Dendritic cell treated with granulocyte-macrophage colony-stimulating factor and Interleukin-4, amounts not matched to agents 40 ng/mL and 50 ng/mL, for 4 days (primary cell): Measurements from ENCODE around the gene PLK5.

Experiments used
- H3K27ac Mint-ChIP-seq: one replicate; pipeline ENCODE4 v1.8.0; 2022; ENCODE audit warnings: mild to moderate bottlenecking, mixed read lengths
- H3K27me3 Mint-ChIP-seq: one replicate; pipeline ENCODE4 v1.8.0; 2022; ENCODE audit warnings: mild to moderate bottlenecking, mixed read lengths
- H3K36me3 Mint-ChIP-seq: one replicate; pipeline ENCODE4 v1.8.0; 2022; ENCODE audit warnings: low read depth, mixed read lengths
- H3K4me1 Mint-ChIP-seq: one replicate; pipeline ENCODE4 v1.8.0; 2022; ENCODE audit warnings: low read depth, mixed read lengths
- H3K4me3 Mint-ChIP-seq: one replicate; pipeline ENCODE4 v1.8.0; 2022; ENCODE audit warnings: mild to moderate bottlenecking, moderate library complexity, mixed read lengths
- H3K9me3 Mint-ChIP-seq: one replicate; pipeline ENCODE4 v1.8.0; 2022; ENCODE audit warnings: mixed read lengths
- intact Hi-C: fragments of 100-400 bp; cut with micrococcal nuclease; formaldehyde crosslinking; loops from one replicate; pipeline ENCODE4 v1.15.0; 2022

The PLK5 gene

GRCh38 chr19:1487576-1488281 is 36.1 kb upstream of the PLK5 start:
- H3K4me3 Mint-ChIP-seq = no peak overlapping the region
- no peak overlapping the region for H3K27ac Mint-ChIP-seq
- no peaks in the 10 kb centered on the region for H3K36me3 Mint-ChIP-seq
- intact Hi-C loops = no loop called here
- H3K4me1 Mint-ChIP-seq = peaks cover 28% of the 10 kb centered on the region
- H3K9me3 Mint-ChIP-seq = no peaks in the 10 kb centered on the region
- peaks cover 18% of the 10 kb centered on the region for H3K27me3 Mint-ChIP-seq

GRCh38 chr19:1488282-1488601 is 35.6 kb upstream of the PLK5 start:
- H3K27ac Mint-ChIP-seq = no peak overlapping the region
- peaks cover 24% of the 10 kb centered on the region for H3K27me3 Mint-ChIP-seq
- H3K36me3 Mint-ChIP-seq = no peaks in the 10 kb centered on the region
- H3K4me3 Mint-ChIP-seq = no peak overlapping the region
- H3K4me1 Mint-ChIP-seq = peaks cover 33% of the 10 kb centered on the region
- no peaks in the 10 kb centered on the region for H3K9me3 Mint-ChIP-seq
- intact Hi-C loops = no loop called here

GRCh38 chr19:1489463-1490310 is 34.2 kb upstream of the PLK5 start:
- Mint-ChIP-seq H3K36me3 (no peaks in the 10 kb centered on the region), H3K9me3 (no peaks in the 10 kb centered on the region)

GRCh38 chr19:1490311-1491113 is 33.4 kb upstream of the PLK5 start, which contains the start of gene PCSK4:
TSS of gene PCSK4 (minus strand) at chr19:1490350. CDS start at chr19:1490346, 4 bp downstream.
- Mint-ChIP-seq H3K9me3 (no peaks in the 10 kb centered on the region), H3K27ac (peak within 1 kb of the TSS; percentile 77), H3K4me1 (peaks cover 35% of the 10 kb centered on the region), H3K27me3 (peaks cover 38% of the 10 kb centered on the region), H3K4me3 (peak within 1 kb of the TSS; percentile 78), H3K36me3 (no peaks in the 10 kb centered on the region)
- intact Hi-C loops = no loop called here

More at GRCh38 chr19:1489463-1490310, 34.2 kb upstream of the PLK5 start:
- Mint-ChIP-seq H3K4me3 (peak overlapping the region; percentile 78), H3K4me1 (peaks cover 35% of the 10 kb centered on the region), H3K27ac (peak overlapping the region; percentile 77), H3K27me3 (peaks cover 34% of the 10 kb centered on the region)
- intact Hi-C loops = no loop called here

- Mint-ChIP-seq H3K4me3 (peak within 1 kb of the TSS; percentile 78), H3K9me3 (no peaks in the 10 kb centered on the region), H3K4me1 (peaks cover 35% of the 10 kb centered on the region), H3K27ac (peak within 1 kb of the TSS; percentile 77), H3K27me3 (peaks cover 41% of the 10 kb centered on the region), H3K36me3 (no peaks in the 10 kb centered on the region)
- intact Hi-C loops = no loop called here
Measured at GRCh38 chr19:1491114-1491848, 32.6 kb upstream of the PLK5 start, which contains the start of gene REEP6. TSS of gene REEP6 (plus strand) at chr19:1491181. CDS start at chr19:1491270, 89 bp downstream.

- Mint-ChIP-seq H3K4me3 (peak overlapping the region; percentile 67), H3K27ac (peak overlapping the region; percentile 57), H3K4me1 (peaks cover 35% of the 10 kb centered on the region), H3K9me3 (no peaks in the 10 kb centered on the region), H3K27me3 (peaks cover 43% of the 10 kb centered on the region), H3K36me3 (no peaks in the 10 kb centered on the region)
- intact Hi-C loops = no loop called here
Measured at GRCh38 chr19:1491849-1492170, 32.1 kb upstream of the PLK5 start.

- intact Hi-C loops = no loop called here
- Mint-ChIP-seq H3K4me1 (peaks cover 35% of the 10 kb centered on the region), H3K27ac (no peak overlapping the region), H3K9me3 (no peaks in the 10 kb centered on the region), H3K36me3 (no peaks in the 10 kb centered on the region), H3K4me3 (no peak overlapping the region), H3K27me3 (peaks cover 44% of the 10 kb centered on the region)
Measured at GRCh38 chr19:1492474-1493006, 31.3 kb upstream of the PLK5 start.

- Mint-ChIP-seq H3K36me3 (no peaks in the 10 kb centered on the region), H3K4me1 (peaks cover 24% of the 10 kb centered on the region), H3K9me3 (no peaks in the 10 kb centered on the region), H3K4me3 (no peak overlapping the region), H3K27ac (no peak overlapping the region), H3K27me3 (peaks cover 46% of the 10 kb centered on the region)
- intact Hi-C loops = no loop called here
Measured at GRCh38 chr19:1494115-1494815, 29.6 kb upstream of the PLK5 start.

GRCh38 chr19:1495051-1495798 is 28.7 kb upstream of the PLK5 start:
- no peaks in the 10 kb centered on the region for H3K36me3 Mint-ChIP-seq
- H3K9me3 Mint-ChIP-seq = no peaks in the 10 kb centered on the region
- no peak overlapping the region for H3K27ac Mint-ChIP-seq
- intact Hi-C loops = no loop called here
- peaks cover 47% of the 10 kb centered on the region for H3K27me3 Mint-ChIP-seq
- peaks cover 19% of the 10 kb centered on the region for H3K4me1 Mint-ChIP-seq
- H3K4me3 Mint-ChIP-seq = no peak overlapping the region

- Mint-ChIP-seq H3K27ac (no peak overlapping the region), H3K4me3 (no peak overlapping the region), H3K4me1 (peaks cover 19% of the 10 kb centered on the region), H3K27me3 (peaks cover 49% of the 10 kb centered on the region), H3K36me3 (no peaks in the 10 kb centered on the region), H3K9me3 (no peaks in the 10 kb centered on the region)
- intact Hi-C loops = no loop called here
Measured at GRCh38 chr19:1495799-1496713, 27.8 kb upstream of the PLK5 start.

GRCh38 chr19:1496714-1497577 is 26.9 kb upstream of the PLK5 start:
- H3K27ac Mint-ChIP-seq = no peak overlapping the region
- H3K4me1 Mint-ChIP-seq = peaks cover 13% of the 10 kb centered on the region
- intact Hi-C loops = no loop called here
- H3K27me3 Mint-ChIP-seq = peaks cover 47% of the 10 kb centered on the region
- no peak overlapping the region for H3K4me3 Mint-ChIP-seq
- H3K36me3 Mint-ChIP-seq = no peaks in the 10 kb centered on the region
- no peaks in the 10 kb centered on the region for H3K9me3 Mint-ChIP-seq
